RWPE2 (cell line): Measurements from ENCODE around the gene DUSP7.
A peak's percentile ranks its signal among the peaks of the same experiment; 100 is the strongest.

Source experiments
- ATAC-seq: fragments of 200-7000 bp; cut with Tn5 transposase; 3 replicates; pipeline ENCODE4 v1.9.1; 2021; ENCODE audit warnings: low read depth
- DNase-seq: peaks from one replicate; pipeline ENCODE4 v3.0.0-alpha.2; 2020; ENCODE audit warnings: low spot score
- H3K27ac ChIP-seq: fragments of 450-650 bp; 2 replicates; pipeline ENCODE4 v1.5.1; 2017; ENCODE audit warnings: mild to moderate bottlenecking; ENCODE audit not compliant: poor library complexity, severe bottlenecking
- H3K27me3 ChIP-seq: fragments of 250-450 bp; sonication (Bioruptor Pico); 2 replicates; pipeline ENCODE4 v1.5.1; 2021; ENCODE audit warnings: mild to moderate bottlenecking, moderate library complexity; ENCODE audit not compliant: insufficient read depth, poor library complexity, severe bottlenecking
- H3K36me3 ChIP-seq: fragments of 250-450 bp; sonication (Bioruptor Pico); 2 replicates; pipeline ENCODE4 v1.5.1; 2020; ENCODE audit warnings: low read depth, mild to moderate bottlenecking, moderate library complexity
- H3K4me1 ChIP-seq: fragments of 250-450 bp; sonication (Bioruptor Pico); 2 replicates; pipeline ENCODE4 v1.5.1; 2021; ENCODE audit warnings: mild to moderate bottlenecking, moderate library complexity; ENCODE audit not compliant: insufficient read depth, poor library complexity, severe bottlenecking
- H3K4me3 ChIP-seq: fragments of 250-450 bp; sonication (Bioruptor Pico); 2 replicates; pipeline ENCODE4 v1.5.1; 2021; ENCODE audit warnings: mild to moderate bottlenecking, moderate library complexity; ENCODE audit not compliant: severe bottlenecking
- H3K9me3 ChIP-seq: fragments of 250-450 bp; sonication (Bioruptor Pico); 2 replicates; pipeline ENCODE4 v1.5.1; 2021; ENCODE audit warnings: mild to moderate bottlenecking, moderate library complexity; ENCODE audit not compliant: severe bottlenecking
- CTCF ChIP-seq: fragments of 450-650 bp; IDR thresholded peaks from one replicate; pipeline ENCODE4 v1.5.1; 2017; ENCODE audit warnings: mild to moderate bottlenecking, moderate library complexity; ENCODE audit not compliant: poor library complexity, severe bottlenecking

DUSP7 gene

GRCh38 chr3:52056521-52056967, at the start of gene DUSP7:
TSS of gene DUSP7 (minus strand) at chr3:52056571. CDS start at chr3:52056366, 205 bp downstream.
- DNase-seq (no peak), ATAC-seq (no peak)

GRCh38 chr3:52104684-52105640, 48.6 kb upstream of the DUSP7 start:
- Histone ChIP-seq H3K4me3 (no peak overlapping the region), H3K27ac (no peak overlapping the region), H3K4me1 (peaks cover 14% of the 10 kb centered on the region), H3K9me3 (no peaks in the 10 kb centered on the region), H3K36me3 (peaks cover 34% of the 10 kb centered on the region), H3K27me3 (no peaks in the 10 kb centered on the region)
- DNase-seq: no peak
- ATAC-seq: no peak
- TF ChIP-seq CTCF: no peak

More at GRCh38 chr3:52056521-52056967, at the start of gene DUSP7:
- H3K36me3 ChIP-seq: peaks cover 42% of the 10 kb centered on the region
- no peaks in the 10 kb centered on the region for H3K27me3 ChIP-seq
- peaks cover 22% of the 10 kb centered on the region for H3K4me1 ChIP-seq
- H3K4me3 ChIP-seq: peak within 1 kb of the TSS; percentile 89
- H3K9me3 ChIP-seq: no peaks in the 10 kb centered on the region
- H3K27ac ChIP-seq: peak within 1 kb of the TSS; percentile 99
- TF ChIP-seq CTCF: no peak

GRCh38 chr3:52102934-52103333, 46.6 kb upstream of the DUSP7 start:
- Histone ChIP-seq H3K27ac (no peak overlapping the region), H3K4me3 (no peak overlapping the region), H3K27me3 (no peaks in the 10 kb centered on the region), H3K9me3 (no peaks in the 10 kb centered on the region), H3K36me3 (peaks cover 38% of the 10 kb centered on the region), H3K4me1 (peaks cover 14% of the 10 kb centered on the region)
- ATAC-seq (no peak), DNase-seq (no peak)
- no peak for TF ChIP-seq CTCF

GRCh38 chr3:52099001-52099401, 42.6 kb upstream of the DUSP7 start:
- TF ChIP-seq CTCF: no peak
- DNase-seq: no peak
- no peaks in the 10 kb centered on the region for H3K9me3 ChIP-seq

More at GRCh38 chr3:52099001-52099401, 42.6 kb upstream of the DUSP7 start:
- peaks cover 41% of the 10 kb centered on the region for H3K36me3 ChIP-seq
- H3K27me3 ChIP-seq: no peaks in the 10 kb centered on the region
- H3K27ac ChIP-seq: no peak overlapping the region
- peak; percentile 46; the same call in 2 of the 3 replicates for ATAC-seq
- no peaks in the 10 kb centered on the region for H3K4me1 ChIP-seq
- no peak overlapping the region for H3K4me3 ChIP-seq
